Activated CD4-positive, alpha-beta memory T cell treated with anti-CD3 and anti-CD28 coated beads, Interleukin-2, amount 10 ng/mL, durations not matched to agents 7 days and 5 days (primary cell): Measurements from ENCODE around the gene BABAM2. TPM values are rescaled to one million over a fixed set of nuclear protein-coding genes. Genes with fewer than 3 reads are reported as not detected.
A peak's percentile ranks its signal among the peaks of the same experiment; 100 is the strongest.

Experiments used
- CTCF ChIA-PET: fragments of 350-600 bp; sonication (Branson Sonifier 250); formaldehyde crosslinking; loops from one replicate; lab custom pipeline; 2021; ENCODE audit warnings: antibody characterized with exemption, inconsistent platforms; lab: Charles Lee
- POLR2A ChIA-PET: fragments of 350-600 bp; sonication (Branson Sonifier 250); formaldehyde crosslinking; loops from one replicate; lab custom pipeline; 2021; ENCODE audit warnings: antibody characterized with exemption; lab: Charles Lee
- DNase-seq: peaks from one replicate; pipeline ENCODE4 v3.0.0-alpha.2; 2020
- H3K27ac Mint-ChIP-seq: one replicate; pipeline ENCODE4 v1.8.0; 2021; ENCODE audit warnings: mild to moderate bottlenecking, mixed read lengths
- H3K27me3 Mint-ChIP-seq: one replicate; pipeline ENCODE4 v1.8.0; 2021; ENCODE audit warnings: mixed read lengths
- H3K36me3 Mint-ChIP-seq: one replicate; pipeline ENCODE4 v1.8.0; 2021; ENCODE audit warnings: low read depth, mixed read lengths
- H3K4me1 Mint-ChIP-seq: one replicate; pipeline ENCODE4 v1.8.0; 2021; ENCODE audit warnings: mixed read lengths
- H3K4me3 Mint-ChIP-seq: one replicate; pipeline ENCODE4 v1.8.0; 2021; ENCODE audit warnings: mild to moderate bottlenecking, mixed read lengths
- H3K9me3 Mint-ChIP-seq: one replicate; pipeline ENCODE4 v1.8.0; 2021; ENCODE audit warnings: mixed read lengths
- total RNA-seq, 2 experiments: library from RNA; stranded (reverse); gene quantifications; one replicate each; pipeline ENCODE4 v1.2.3, GENCODE V29; 2021

Gene BABAM2
- total RNA-seq, 2 experiments from 2014 or later: 51.4 to 56.6 TPM

DNA sequence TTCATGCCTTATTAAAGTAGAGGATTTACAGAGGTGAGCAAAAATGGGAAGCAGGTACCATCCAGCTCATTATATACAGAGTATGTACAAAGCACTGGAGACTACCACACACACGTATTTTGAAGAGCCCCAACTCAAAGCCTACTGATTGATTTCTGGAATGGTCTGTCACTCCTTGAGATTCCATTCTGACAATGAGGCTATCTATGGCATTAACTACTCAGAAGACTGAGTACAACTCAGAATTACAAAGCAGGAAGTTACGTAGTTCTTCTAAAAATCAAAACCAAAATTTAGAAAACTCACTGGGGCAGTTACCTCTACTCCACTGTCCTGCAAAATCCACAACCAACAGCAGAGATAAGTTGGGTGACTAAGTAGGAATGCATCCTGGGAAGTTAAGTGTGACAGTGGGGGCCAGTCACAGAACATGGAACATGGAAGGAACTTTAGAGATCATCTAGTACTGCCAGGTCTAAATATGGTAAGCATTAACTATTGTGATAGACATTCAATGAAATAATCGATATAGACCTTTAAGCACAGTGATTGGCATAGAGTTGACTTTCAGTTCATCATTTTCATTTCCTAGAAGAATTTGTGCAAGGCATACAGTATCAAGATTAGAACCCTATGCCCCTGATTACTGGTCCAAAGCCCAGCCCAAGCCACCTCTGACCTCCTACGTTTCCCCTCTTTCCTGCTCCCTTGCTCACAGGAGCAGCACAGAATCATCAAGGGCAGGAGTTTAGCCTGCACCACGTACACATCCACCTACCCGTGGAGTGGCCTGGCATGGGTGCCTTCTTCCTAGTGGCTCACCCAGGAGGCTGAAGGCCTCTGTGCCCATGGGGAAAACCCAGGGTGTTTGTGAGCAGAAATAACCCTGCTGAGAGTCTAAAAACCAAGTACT, 422.0 kb downstream of the BABAM2 start:
- Mint-ChIP-seq H3K27me3 (no peaks in the 10 kb centered on the region), H3K4me3 (no peak overlapping the region), H3K27ac (peak overlapping the region; percentile 38), H3K9me3 (no peaks in the 10 kb centered on the region), H3K4me1 (peaks cover 8% of the 10 kb centered on the region), H3K36me3 (peaks cover 33% of the 10 kb centered on the region)
- POLR2A ChIA-PET: no interaction called here
- CTCF ChIA-PET: no interaction called here
- no peak for DNase-seq

GRCh38 chr2:28313220-28313784, 422.8 kb downstream of the BABAM2 start:
- Mint-ChIP-seq H3K36me3 (peaks cover 26% of the 10 kb centered on the region), H3K4me1 (peaks cover 8% of the 10 kb centered on the region), H3K27me3 (no peaks in the 10 kb centered on the region), H3K4me3 (no peak overlapping the region), H3K9me3 (no peaks in the 10 kb centered on the region), H3K27ac (no peak overlapping the region)
- ChIA-PET CTCF (interaction anchor here (1.5 kb wide), 1 partner anchor 199 kb away, joined by 3 read pairs; no protein-coding TSS in a partner anchor), POLR2A (no interaction called here)
- DNase-seq: no peak

DNA sequence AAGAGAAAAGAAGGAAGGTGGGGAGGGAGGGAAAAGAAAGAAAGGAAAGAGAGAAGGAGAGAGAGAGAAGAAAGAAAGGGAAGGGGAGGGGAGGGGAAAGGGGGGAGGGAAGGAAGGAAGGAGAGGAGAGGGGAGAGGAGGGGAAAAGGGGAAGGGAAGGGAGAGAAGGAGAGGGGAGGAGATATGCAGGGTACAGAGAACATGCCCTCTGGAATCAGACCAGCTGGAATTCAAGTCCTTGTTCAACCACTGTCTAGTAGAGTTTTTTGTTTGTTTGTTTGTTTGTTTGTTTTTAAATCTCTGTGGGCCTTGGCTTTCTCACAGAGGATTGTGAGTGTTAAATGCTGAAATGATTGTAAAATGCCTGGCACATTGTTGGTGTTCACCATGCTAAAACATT, 424.4 kb downstream of the BABAM2 start:
- H3K27ac Mint-ChIP-seq: no peak overlapping the region
- DNase-seq: no peak
- ChIA-PET CTCF (no interaction called here), POLR2A (no interaction called here)
- no peaks in the 10 kb centered on the region for H3K9me3 Mint-ChIP-seq
- H3K4me3 Mint-ChIP-seq: no peak overlapping the region
- H3K4me1 Mint-ChIP-seq: peaks cover 8% of the 10 kb centered on the region
- H3K27me3 Mint-ChIP-seq: no peaks in the 10 kb centered on the region
- peaks cover 13% of the 10 kb centered on the region for H3K36me3 Mint-ChIP-seq

- Mint-ChIP-seq H3K4me3 (no peak overlapping the region), H3K27me3 (no peaks in the 10 kb centered on the region), H3K27ac (no peak overlapping the region), H3K36me3 (peaks cover 8% of the 10 kb centered on the region), H3K4me1 (peaks cover 8% of the 10 kb centered on the region), H3K9me3 (no peaks in the 10 kb centered on the region)
- ChIA-PET POLR2A (interaction anchor here (0.6 kb wide), 1 partner anchor 541 kb away, joined by 3 read pairs; no protein-coding TSS in a partner anchor), CTCF (no interaction called here)
- DNase-seq: no peak
Observed at GRCh38 chr2:28316546-28317335, 426.2 kb downstream of the BABAM2 start.

DNA sequence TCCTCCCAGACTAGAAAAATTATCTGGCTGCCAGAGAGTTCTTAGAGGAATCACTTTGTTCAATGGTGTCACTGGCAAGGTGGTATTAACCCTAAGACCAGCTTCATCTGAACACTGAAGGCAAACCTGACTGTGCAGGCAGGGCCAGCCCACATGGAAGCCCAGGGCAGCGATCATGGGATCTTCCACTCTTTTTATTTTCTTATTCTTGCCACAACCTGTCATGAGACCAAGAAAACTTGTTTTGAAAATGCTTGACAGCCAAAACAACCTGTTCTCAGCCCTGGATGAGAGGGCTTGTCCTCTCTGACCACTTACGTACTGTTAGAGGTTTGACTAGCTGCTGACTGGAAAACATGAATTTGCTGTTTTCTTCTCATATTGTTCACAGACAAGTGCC, 426.9 kb downstream of the BABAM2 start:
- Mint-ChIP-seq H3K4me3 (no peak overlapping the region), H3K27me3 (no peaks in the 10 kb centered on the region), H3K4me1 (peaks cover 2% of the 10 kb centered on the region), H3K9me3 (no peaks in the 10 kb centered on the region), H3K36me3 (peaks cover 7% of the 10 kb centered on the region), H3K27ac (no peak overlapping the region)
- no peak for DNase-seq
- POLR2A ChIA-PET: interaction anchor here (0.6 kb wide), 1 partner anchor 541 kb away, joined by 3 read pairs; no protein-coding TSS in a partner anchor
- CTCF ChIA-PET: no interaction called here

DNA sequence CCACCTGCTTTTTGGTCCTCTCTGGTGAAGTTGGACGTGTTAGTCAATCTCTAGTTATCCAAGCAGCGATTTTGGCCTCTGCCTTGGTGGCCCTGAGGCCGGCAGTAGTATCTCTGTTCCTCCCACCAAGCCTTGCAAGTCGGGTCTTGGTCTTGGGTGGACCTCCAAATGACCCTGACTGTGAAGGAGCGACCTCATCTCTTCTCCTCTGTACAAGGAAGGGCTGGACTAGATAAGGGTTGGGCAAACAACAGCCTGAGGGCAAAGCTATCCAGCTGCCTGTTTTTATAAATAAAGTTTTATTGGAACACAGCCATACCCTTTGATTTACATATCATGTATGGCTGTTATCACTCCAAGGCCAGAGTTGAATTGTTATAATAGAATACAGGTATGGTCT, 427.5 kb downstream of the BABAM2 start:
- H3K27me3 Mint-ChIP-seq: no peaks in the 10 kb centered on the region
- no peak overlapping the region for H3K4me3 Mint-ChIP-seq
- CTCF ChIA-PET: no interaction called here
- POLR2A ChIA-PET: no interaction called here
- no peak for DNase-seq
- no peaks in the 10 kb centered on the region for H3K9me3 Mint-ChIP-seq
- no peak overlapping the region for H3K27ac Mint-ChIP-seq
- peaks cover 5% of the 10 kb centered on the region for H3K36me3 Mint-ChIP-seq
- H3K4me1 Mint-ChIP-seq: no peaks in the 10 kb centered on the region

DNA sequence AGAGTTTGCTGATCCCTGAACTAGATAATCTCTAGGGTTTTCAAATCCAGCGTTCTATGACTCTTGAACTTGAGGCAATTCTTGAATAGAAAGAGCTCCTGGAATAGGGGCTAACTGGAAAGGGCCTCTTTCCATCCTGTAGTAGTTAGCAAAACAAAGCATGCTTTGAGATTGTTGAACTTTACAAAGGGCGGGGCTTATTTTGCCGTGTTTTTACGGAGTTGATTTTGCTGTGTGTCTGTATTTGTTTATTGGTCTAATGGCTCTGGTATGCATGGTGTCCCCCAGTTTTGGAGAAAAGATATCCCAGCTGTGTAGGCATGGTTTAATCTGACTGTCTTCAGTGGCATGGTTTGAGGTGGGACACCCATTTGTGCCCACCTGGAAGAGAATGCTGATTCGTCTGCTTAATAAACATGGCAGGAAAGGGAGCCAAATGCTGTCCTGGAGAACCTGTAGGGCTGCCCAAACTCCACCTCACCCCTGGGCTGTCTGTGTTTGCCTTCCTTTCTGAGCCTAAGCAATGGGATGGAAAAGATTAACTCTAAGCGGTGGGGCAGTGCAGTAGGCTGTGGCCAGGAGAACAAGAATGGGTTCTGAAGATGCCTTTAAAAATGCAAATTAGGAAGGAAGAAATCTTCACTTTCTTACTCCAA, 428.1 kb downstream of the BABAM2 start:
- H3K27me3 Mint-ChIP-seq: no peaks in the 10 kb centered on the region
- H3K4me3 Mint-ChIP-seq: no peak overlapping the region
- H3K9me3 Mint-ChIP-seq: no peaks in the 10 kb centered on the region
- no peaks in the 10 kb centered on the region for H3K4me1 Mint-ChIP-seq
- no peak for DNase-seq
- no peaks in the 10 kb centered on the region for H3K36me3 Mint-ChIP-seq
- POLR2A ChIA-PET: interaction anchor here (1.5 kb wide), 1 partner anchor 9 kb away, joined by 4 read pairs; no protein-coding TSS in a partner anchor
- CTCF ChIA-PET: no interaction called here
- no peak overlapping the region for H3K27ac Mint-ChIP-seq

- no peak for DNase-seq
- Mint-ChIP-seq H3K4me3 (no peak overlapping the region), H3K4me1 (no peaks in the 10 kb centered on the region), H3K36me3 (no peaks in the 10 kb centered on the region), H3K9me3 (no peaks in the 10 kb centered on the region), H3K27ac (no peak overlapping the region), H3K27me3 (no peaks in the 10 kb centered on the region)
- ChIA-PET CTCF (no interaction called here), POLR2A (interaction anchor here (1.5 kb wide), 1 partner anchor 8 kb away, joined by 4 read pairs; no protein-coding TSS in a partner anchor)
Observed at GRCh38 chr2:28319118-28320008, 428.8 kb downstream of the BABAM2 start.

DNA sequence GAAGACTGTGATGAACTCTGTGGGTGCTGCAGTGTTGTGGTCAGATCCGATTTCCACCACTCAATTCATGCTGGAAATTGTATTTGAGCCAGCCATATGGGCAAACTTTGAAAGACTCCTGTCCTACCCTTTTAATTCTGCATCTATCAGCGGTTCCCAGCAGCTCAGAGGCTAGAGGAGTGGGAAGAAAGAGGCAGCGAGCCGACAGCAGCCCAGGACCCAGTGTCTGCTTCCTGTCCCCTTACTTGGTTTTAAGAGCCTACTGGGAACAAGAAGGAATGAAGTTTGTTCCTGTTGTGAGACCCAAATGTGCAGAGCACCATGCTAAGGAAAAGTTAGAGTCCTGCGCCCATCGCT, 429.5 kb downstream of the BABAM2 start:
- no peak overlapping the region for H3K27ac Mint-ChIP-seq
- DNase-seq: no peak
- ChIA-PET CTCF (no interaction called here), POLR2A (no interaction called here)
- peaks cover under 1% of the 10 kb centered on the region for H3K4me1 Mint-ChIP-seq
- no peaks in the 10 kb centered on the region for H3K9me3 Mint-ChIP-seq
- no peak overlapping the region for H3K4me3 Mint-ChIP-seq
- H3K27me3 Mint-ChIP-seq: no peaks in the 10 kb centered on the region
- H3K36me3 Mint-ChIP-seq: no peaks in the 10 kb centered on the region

- Mint-ChIP-seq H3K27ac (no peak overlapping the region), H3K4me1 (peaks cover 4% of the 10 kb centered on the region), H3K4me3 (no peak overlapping the region), H3K36me3 (no peaks in the 10 kb centered on the region), H3K9me3 (no peaks in the 10 kb centered on the region), H3K27me3 (no peaks in the 10 kb centered on the region)
- no peak for DNase-seq
- POLR2A ChIA-PET: no interaction called here
- CTCF ChIA-PET: no interaction called here
Observed at GRCh38 chr2:28320371-28320770, 429.8 kb downstream of the BABAM2 start.

DNA sequence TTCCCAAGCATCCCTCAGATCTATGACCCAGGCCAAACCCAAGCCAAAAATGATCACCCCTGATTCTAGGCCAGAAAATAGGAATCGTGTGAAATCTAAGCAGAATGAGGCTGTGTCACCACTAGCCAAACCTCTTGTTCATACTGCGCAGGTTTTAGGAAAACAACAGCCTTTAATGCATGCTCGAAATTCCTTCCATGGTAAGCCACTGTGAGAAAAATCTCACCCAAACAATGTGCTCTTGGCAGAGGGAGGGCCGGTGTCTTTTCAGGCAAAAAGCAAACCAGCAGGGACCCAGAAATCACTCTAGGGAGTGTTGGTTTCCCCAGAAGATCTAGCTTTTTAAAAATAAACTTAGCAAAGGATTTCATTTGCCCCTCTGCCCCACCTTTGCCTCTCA, 430.9 kb downstream of the BABAM2 start:
- Mint-ChIP-seq H3K36me3 (no peaks in the 10 kb centered on the region), H3K4me3 (no peak overlapping the region), H3K27ac (no peak overlapping the region), H3K27me3 (no peaks in the 10 kb centered on the region), H3K4me1 (peaks cover 15% of the 10 kb centered on the region), H3K9me3 (no peaks in the 10 kb centered on the region)
- no peak for DNase-seq
- ChIA-PET POLR2A (no interaction called here), CTCF (no interaction called here)

GRCh38 chr2:28322051-28322450, 431.5 kb downstream of the BABAM2 start:
- Mint-ChIP-seq H3K9me3 (no peaks in the 10 kb centered on the region), H3K4me1 (peaks cover 19% of the 10 kb centered on the region), H3K4me3 (no peak overlapping the region), H3K27ac (no peak overlapping the region), H3K27me3 (no peaks in the 10 kb centered on the region), H3K36me3 (no peaks in the 10 kb centered on the region)
- ChIA-PET CTCF (no interaction called here), POLR2A (no interaction called here)
- no peak for DNase-seq
